ENCODE data around the gene SORCS2.

Gene SORCS2

DNA sequence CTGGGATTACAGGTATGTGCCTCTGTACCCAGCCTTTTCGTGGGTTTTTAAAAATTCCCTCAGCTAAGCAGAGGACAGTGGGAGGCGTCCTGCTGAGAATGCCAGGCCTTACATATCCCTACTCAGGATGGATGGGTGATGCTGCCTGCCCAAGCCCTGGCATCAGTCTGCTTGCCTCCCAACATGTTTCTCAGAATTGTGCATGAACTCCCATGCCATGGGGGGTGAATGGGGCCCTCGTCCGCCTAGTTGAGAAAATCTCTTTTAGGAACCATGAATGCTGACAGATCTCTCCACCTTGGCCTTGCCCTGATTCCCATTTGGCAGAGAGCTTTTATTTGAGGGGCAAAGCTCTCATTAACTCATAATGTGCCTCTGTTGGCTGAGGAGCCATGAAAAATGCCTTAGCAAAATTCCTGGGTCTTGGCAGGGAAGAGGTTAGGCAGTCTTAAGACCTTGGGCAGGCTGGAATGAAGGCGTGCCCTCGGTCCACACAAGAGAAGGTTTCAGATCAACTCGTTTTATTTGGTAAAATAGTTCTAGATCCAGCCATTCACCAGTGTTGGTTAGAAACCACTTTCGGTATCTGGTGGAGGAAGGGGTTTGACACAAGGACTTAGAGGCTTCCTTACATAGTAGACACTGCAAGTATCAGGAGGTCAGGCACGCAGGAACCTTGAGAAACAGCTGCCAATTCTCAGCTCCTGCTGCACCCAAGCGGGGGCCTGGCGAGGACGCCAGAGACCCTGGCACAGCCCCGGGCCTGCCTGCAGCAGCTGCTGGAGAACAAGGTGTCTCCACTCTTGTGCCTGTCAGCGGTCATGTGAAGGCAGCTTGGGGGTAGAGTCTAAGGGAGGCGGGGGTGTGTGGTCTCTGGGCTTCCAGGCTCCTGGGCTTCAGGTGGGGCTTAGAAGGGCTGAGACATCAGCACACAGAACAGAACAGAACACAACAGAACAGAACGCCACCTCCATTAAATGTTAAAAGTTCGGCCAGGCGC is 435.2 kb downstream of the SORCS2 start:
- H3K9me3 ChIP-seq (ENCODE audit: control insufficient read depth, insufficient read depth, low read depth, low read length): peaks cover 9% of the 10 kb centered on the region
- H3K9ac ChIP-seq (ENCODE audit: low read length): no peak overlapping the region
- H3K27ac ChIP-seq (ENCODE audit: low read depth, low read length): no peak overlapping the region
- H3K4me1 ChIP-seq (ENCODE audit: control insufficient read depth, insufficient read depth, low read length): 0 out of 2 replicates have a peak, but pooled peaks cover 3% of the 10 kb centered on the region
- H3K36me3 ChIP-seq (ENCODE audit: control insufficient read depth, insufficient read depth, low read length): no peaks in the 10 kb centered on the region
- 0 out of 2 replicates have a peak, but pooled peaks cover 5% of the 10 kb centered on the region for H3K27me3 ChIP-seq (ENCODE audit: control insufficient read depth, insufficient read depth, low read length)
- H3K4me3 ChIP-seq (ENCODE audit: low read depth, low read length): no peak overlapping the region

DNA sequence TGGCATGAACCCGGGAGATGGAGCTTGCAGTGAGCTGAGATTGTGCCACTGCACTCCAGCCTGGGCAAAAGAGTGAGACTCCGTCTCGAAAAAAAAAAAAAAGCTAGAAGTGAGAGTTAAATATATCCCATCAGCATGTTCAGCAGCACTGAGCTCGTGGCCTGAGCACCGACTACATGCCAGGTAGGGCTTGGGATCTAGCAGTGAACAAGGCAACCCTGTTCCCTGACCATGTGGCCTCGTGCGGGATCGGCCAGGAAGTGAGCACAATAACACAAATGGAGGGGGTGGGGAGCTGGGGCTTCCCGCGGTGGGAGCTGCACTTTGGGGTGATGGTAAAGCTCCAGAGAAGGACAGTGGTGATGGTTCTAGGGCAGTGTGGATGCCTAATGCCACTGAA is 436.1 kb downstream of the SORCS2 start:
- no peak overlapping the region for H3K4me3 ChIP-seq (ENCODE audit: low read depth, low read length)
- peaks cover 11% of the 10 kb centered on the region; the same call in 1 of the 2 replicates for H3K4me1 ChIP-seq (ENCODE audit: control insufficient read depth, insufficient read depth, low read length)
- peaks cover 9% of the 10 kb centered on the region for H3K9me3 ChIP-seq (ENCODE audit: control insufficient read depth, insufficient read depth, low read depth, low read length)
- no peaks in the 10 kb centered on the region for H3K36me3 ChIP-seq (ENCODE audit: control insufficient read depth, insufficient read depth, low read length)
- 0 out of 2 replicates have a peak, but pooled peaks cover 2% of the 10 kb centered on the region for H3K27me3 ChIP-seq (ENCODE audit: control insufficient read depth, insufficient read depth, low read length)
- H3K9ac ChIP-seq (ENCODE audit: low read length): no peak overlapping the region
- H3K27ac ChIP-seq (ENCODE audit: low read depth, low read length): no peak overlapping the region

DNA sequence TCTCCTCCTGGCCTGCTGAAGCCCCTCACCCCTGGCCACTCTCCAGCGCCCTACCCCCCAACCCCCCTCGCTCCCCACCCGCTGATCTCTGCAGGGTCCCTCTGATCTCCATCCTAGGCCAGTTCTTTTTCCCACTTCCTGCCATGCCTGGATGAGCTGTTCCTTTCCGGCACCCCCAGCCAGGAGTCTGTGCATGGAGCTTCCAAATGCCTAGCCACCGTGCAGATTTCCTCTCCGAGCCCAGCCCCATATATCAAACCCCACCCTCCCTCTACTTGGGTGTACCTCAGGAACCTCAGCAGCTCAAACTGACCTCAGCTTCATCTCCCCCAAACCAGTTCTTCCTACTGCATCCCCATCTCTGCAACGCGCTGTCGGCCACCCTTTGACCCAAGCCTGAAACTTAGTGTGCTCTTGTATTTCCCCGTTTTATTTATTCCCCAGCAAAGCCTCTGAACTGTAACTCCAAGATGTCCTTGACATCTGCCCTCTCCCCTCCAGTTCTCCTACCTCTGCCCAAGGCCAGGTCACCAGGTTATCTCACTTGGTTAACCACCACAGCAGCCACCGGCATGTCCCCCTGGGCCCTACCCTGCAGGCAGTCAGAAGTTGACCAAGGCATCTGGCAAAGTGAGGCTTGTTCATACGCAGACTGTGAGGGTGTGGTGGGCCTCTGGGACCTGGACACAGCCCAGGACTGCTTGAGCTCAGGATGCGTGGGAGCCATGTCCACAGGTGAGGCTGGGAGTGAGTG is 437.3 kb downstream of the SORCS2 start:
- H3K9me3 ChIP-seq (ENCODE audit: control insufficient read depth, insufficient read depth, low read depth, low read length): peaks cover 9% of the 10 kb centered on the region
- H3K36me3 ChIP-seq (ENCODE audit: control insufficient read depth, insufficient read depth, low read length): no peaks in the 10 kb centered on the region
- peaks cover 13% of the 10 kb centered on the region; the same call in 1 of the 2 replicates for H3K4me1 ChIP-seq (ENCODE audit: control insufficient read depth, insufficient read depth, low read length)
- no peak overlapping the region for H3K27ac ChIP-seq (ENCODE audit: low read depth, low read length)
- H3K4me3 ChIP-seq (ENCODE audit: low read depth, low read length): no peak overlapping the region
- no peaks in the 10 kb centered on the region for H3K27me3 ChIP-seq (ENCODE audit: control insufficient read depth, insufficient read depth, low read length)
- no peak overlapping the region for H3K9ac ChIP-seq (ENCODE audit: low read length)

DNA sequence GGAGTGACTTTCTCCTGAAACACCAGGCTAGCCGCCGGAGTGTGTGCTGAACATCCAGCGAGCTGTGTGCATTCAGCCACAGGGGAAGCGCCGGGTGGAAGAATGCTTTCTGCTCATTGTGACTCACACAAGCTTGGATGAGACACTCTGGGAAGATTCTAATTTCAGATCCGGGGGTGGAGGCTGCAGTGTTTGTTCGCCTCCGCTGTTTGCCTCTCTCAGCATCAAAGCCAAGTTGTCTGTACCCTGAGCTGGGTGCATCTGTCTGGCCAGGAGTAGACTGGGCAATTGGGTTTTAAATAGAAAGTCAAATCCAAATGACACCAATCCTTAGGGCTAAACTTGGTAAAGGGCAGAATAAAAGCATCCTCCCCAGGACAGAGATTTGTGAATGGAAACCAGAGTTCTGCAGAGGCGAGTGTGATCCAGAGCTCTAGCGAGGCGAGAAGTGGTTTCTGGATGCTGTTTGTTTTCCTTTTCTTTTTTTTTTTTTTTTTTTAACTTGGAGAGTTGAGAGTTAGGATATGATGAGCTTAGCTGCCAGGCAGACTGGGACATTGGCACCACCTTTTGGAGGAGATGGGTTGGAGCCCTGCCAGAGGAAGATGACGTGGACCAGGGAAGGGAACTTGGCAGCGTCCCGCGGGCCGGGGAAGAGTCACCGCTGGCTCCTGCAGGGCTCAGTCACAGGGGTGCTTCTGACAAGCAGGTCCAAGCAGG is 438.4 kb downstream of the SORCS2 start:
- Histone ChIP-seq H3K9ac (ENCODE audit: low read length) (no peak overlapping the region), H3K4me1 (ENCODE audit: control insufficient read depth, insufficient read depth, low read length) (peaks cover 16% of the 10 kb centered on the region; the same call in 1 of the 2 replicates), H3K36me3 (ENCODE audit: control insufficient read depth, insufficient read depth, low read length) (no peaks in the 10 kb centered on the region), H3K27ac (ENCODE audit: low read depth, low read length) (no peak overlapping the region), H3K27me3 (ENCODE audit: control insufficient read depth, insufficient read depth, low read length) (no peaks in the 10 kb centered on the region), H3K4me3 (ENCODE audit: low read depth, low read length) (no peak overlapping the region), H3K9me3 (ENCODE audit: control insufficient read depth, insufficient read depth, low read depth, low read length) (peaks cover 9% of the 10 kb centered on the region)

DNA sequence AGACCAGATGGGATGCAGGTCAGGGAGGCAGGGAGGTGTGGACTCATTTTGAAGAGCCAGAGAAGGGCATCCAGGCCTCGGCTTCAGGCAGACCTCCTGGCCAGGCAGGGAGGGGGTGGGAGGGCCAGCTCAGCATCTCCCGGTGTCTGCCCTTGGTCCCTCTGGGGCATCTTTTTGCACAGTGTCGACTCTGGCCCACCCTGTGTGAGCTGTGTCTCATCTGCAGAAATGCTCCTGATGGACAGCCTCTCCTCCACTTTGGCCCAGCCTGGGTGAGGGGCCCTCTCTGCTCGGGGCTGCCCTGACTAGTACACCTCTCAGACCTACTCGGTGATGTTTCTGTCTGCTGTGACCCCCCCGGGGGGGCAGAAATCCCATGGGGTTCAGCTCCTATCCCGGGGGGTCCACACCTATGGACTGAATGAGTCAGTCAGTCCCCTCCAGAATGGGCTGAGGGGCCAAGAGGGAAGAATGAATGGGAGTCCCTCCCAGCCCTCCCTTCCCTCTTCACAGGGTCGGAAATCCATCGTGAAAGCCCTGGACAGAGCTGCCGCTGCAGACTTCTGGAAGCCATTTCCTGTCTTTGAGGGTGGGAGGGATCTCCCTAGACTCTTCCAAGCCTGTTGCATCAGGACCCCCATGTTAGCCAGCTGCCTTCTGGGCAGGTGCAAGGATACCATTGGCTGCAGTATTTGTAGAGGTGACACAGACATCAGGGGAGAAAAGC is 439.1 kb downstream of the SORCS2 start:
- H3K27ac ChIP-seq (ENCODE audit: low read depth, low read length): no peak overlapping the region
- H3K4me3 ChIP-seq (ENCODE audit: low read depth, low read length): no peak overlapping the region
- no peaks in the 10 kb centered on the region for H3K27me3 ChIP-seq (ENCODE audit: control insufficient read depth, insufficient read depth, low read length)
- H3K9ac ChIP-seq (ENCODE audit: low read length): no peak overlapping the region
- H3K4me1 ChIP-seq (ENCODE audit: control insufficient read depth, insufficient read depth, low read length): peaks cover 16% of the 10 kb centered on the region; the same call in 1 of the 2 replicates
- no peaks in the 10 kb centered on the region for H3K36me3 ChIP-seq (ENCODE audit: control insufficient read depth, insufficient read depth, low read length)
- peaks cover 9% of the 10 kb centered on the region for H3K9me3 ChIP-seq (ENCODE audit: control insufficient read depth, insufficient read depth, low read depth, low read length)

DNA sequence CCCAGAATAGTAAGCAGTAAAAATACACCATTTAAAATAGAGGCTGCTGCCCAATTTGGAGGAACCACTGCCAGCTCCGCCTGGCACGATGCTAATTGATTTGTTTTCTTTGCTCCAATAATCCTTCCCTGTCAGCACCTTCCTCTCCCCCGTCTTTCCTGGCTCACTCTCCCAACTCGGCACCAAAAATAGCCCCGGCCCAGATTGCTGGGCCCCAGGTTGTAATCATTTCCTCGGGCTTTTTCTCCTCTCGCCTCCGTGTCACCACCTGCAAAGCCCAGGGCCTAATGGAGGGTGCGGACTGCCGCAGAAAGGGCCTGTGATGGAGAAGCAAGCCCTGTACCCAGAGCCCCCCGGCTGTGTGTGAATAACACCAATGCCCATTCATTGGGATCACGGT is 440.0 kb downstream of the SORCS2 start:
- Histone ChIP-seq H3K9ac (ENCODE audit: low read length) (no peak overlapping the region), H3K27ac (ENCODE audit: low read depth, low read length) (no peak overlapping the region), H3K36me3 (ENCODE audit: control insufficient read depth, insufficient read depth, low read length) (no peaks in the 10 kb centered on the region), H3K27me3 (ENCODE audit: control insufficient read depth, insufficient read depth, low read length) (no peaks in the 10 kb centered on the region), H3K4me1 (ENCODE audit: control insufficient read depth, insufficient read depth, low read length) (peaks cover 16% of the 10 kb centered on the region; the same call in 1 of the 2 replicates), H3K9me3 (ENCODE audit: control insufficient read depth, insufficient read depth, low read depth, low read length) (peaks cover 9% of the 10 kb centered on the region), H3K4me3 (ENCODE audit: low read depth, low read length) (no peak overlapping the region)

DNA sequence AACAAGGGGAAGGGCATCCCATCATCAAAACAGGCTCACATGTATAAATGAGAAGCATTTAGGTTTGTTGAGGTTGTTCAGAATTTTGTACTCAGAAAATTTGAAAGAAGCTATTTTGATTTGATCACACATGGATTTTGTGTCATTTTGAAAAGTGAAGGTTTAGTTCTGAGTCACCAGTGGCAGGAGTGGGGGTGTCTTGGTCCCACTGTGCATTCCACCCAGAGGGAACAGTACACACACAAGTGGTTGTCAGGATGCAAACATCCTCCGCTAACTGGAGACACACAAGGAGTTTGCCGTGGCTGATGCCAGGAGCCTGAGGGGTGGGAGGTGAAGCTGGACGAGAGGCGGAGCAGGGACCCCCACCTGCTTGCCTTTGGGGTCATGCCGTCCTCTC is 440.6 kb downstream of the SORCS2 start:
- Histone ChIP-seq H3K27me3 (ENCODE audit: control insufficient read depth, insufficient read depth, low read length) (no peaks in the 10 kb centered on the region), H3K36me3 (ENCODE audit: control insufficient read depth, insufficient read depth, low read length) (no peaks in the 10 kb centered on the region), H3K9ac (ENCODE audit: low read length) (no peak overlapping the region), H3K4me1 (ENCODE audit: control insufficient read depth, insufficient read depth, low read length) (peaks cover 16% of the 10 kb centered on the region; the same call in 1 of the 2 replicates), H3K9me3 (ENCODE audit: control insufficient read depth, insufficient read depth, low read depth, low read length) (peaks cover 9% of the 10 kb centered on the region), H3K27ac (ENCODE audit: low read depth, low read length) (no peak overlapping the region), H3K4me3 (ENCODE audit: low read depth, low read length) (no peak overlapping the region)

DNA sequence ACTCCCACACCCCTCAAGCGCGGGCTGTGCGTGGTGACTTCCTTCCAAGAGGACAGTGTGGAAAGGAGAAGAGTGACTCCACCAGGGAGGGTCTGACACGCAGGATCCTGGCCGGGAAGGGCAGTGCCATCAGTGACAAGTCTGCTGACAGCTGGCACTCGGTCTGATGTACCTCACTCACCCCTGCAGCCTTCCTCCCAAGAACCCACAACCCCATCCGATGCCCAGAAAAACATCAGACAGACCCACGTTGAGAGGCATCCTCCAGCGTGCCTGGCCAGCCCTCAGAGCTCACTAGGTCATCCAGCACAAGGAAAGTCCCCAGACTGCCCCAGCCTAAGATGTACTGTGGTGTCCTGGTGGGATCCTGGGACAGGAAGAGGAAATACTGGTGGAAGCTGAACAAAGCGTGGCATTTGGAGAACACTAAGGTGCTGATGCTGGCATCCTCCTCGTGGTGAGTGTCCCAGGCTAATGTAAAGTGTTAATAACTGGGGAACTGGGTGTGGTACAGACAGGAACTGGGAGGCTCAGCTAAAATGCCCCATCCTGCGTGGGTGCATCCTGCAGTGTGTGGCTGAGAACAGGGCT is 442.4 kb downstream of the SORCS2 start:
- Histone ChIP-seq H3K4me1 (ENCODE audit: control insufficient read depth, insufficient read depth, low read length) (peaks cover 16% of the 10 kb centered on the region; the same call in 1 of the 2 replicates), H3K9ac (ENCODE audit: low read length) (no peak overlapping the region), H3K27me3 (ENCODE audit: control insufficient read depth, insufficient read depth, low read length) (no peaks in the 10 kb centered on the region), H3K36me3 (ENCODE audit: control insufficient read depth, insufficient read depth, low read length) (no peaks in the 10 kb centered on the region), H3K4me3 (ENCODE audit: low read depth, low read length) (no peak overlapping the region), H3K27ac (ENCODE audit: low read depth, low read length) (no peak overlapping the region), H3K9me3 (ENCODE audit: control insufficient read depth, insufficient read depth, low read depth, low read length) (peaks cover 4% of the 10 kb centered on the region)

DNA sequence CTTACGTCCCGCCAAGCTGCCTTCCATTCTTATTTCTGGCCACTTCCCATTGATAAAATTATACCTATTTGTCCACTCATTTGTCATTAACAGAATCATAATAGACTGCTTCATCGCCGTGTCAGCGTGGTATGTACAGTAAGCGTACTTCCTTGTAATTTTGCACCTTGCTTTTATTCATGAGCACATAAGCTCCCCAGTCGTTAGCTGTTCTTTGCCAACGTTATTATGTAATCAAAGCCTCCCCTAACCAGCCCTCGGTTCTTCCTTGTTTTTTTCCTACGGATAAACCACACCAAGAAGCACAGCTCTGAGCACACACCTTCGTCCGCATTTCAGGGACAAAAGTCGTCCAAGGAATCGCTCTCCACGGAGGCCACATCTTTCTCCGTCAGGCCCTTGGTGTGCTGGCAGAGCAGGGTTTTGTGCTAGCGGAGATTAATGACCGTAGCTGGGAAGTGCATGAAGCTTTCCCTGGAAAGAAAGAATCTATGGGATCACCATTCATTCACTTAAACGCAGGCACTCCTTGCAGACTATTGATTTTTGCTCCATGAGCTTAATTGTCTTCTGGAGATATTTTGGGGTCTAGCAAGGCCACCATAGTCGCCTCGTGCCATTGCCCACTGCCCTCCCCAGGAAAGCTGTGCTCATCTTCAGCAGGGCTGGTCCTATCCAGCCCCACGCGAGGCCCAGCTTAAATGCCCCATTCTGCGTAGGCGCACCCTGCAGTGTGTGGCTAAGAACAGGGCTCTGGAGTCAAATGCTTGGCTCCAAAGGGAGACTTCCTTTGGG is 443.3 kb downstream of the SORCS2 start:
- Histone ChIP-seq H3K27ac (ENCODE audit: low read depth, low read length) (no peak overlapping the region), H3K27me3 (ENCODE audit: control insufficient read depth, insufficient read depth, low read length) (no peaks in the 10 kb centered on the region), H3K9me3 (ENCODE audit: control insufficient read depth, insufficient read depth, low read depth, low read length) (peaks cover 7% of the 10 kb centered on the region; the same call in 1 of the 2 replicates), H3K36me3 (ENCODE audit: control insufficient read depth, insufficient read depth, low read length) (no peaks in the 10 kb centered on the region), H3K4me1 (ENCODE audit: control insufficient read depth, insufficient read depth, low read length) (peaks cover 16% of the 10 kb centered on the region; the same call in 1 of the 2 replicates), H3K9ac (ENCODE audit: low read length) (no peak overlapping the region), H3K4me3 (ENCODE audit: low read depth, low read length) (no peak overlapping the region)
